WERI-Rb-1 (cell line): ENCODE measurements around the gene ARID3A.

Experiments used
- DNase-seq: peaks from one replicate; pipeline ENCODE4 v3.0.0-alpha.2; 2020
- H3K27ac ChIP-seq: fragments of 250-450 bp; sonication (Bioruptor Pico); 2 replicates; pipeline ENCODE4 v1.5.1; 2020; ENCODE audit warnings: mild to moderate bottlenecking, moderate library complexity
- H3K27me3 ChIP-seq: fragments of 250-450 bp; sonication (Bioruptor Pico); 2 replicates; pipeline ENCODE4 v1.5.1; 2021; ENCODE audit warnings: mild to moderate bottlenecking, low read depth, moderate library complexity; ENCODE audit not compliant: insufficient read depth, severe bottlenecking
- H3K36me3 ChIP-seq: fragments of 250-450 bp; sonication (Bioruptor Pico); 2 replicates; pipeline ENCODE4 v1.5.1; 2020; ENCODE audit warnings: mild to moderate bottlenecking, moderate library complexity
- H3K4me3 ChIP-seq: 2 replicates; pipeline ENCODE4 v1.5.1; 2011; ENCODE audit warnings: low read depth, mild to moderate bottlenecking, control low read depth, low read length
- H3K9me3 ChIP-seq: fragments of 250-450 bp; sonication (Bioruptor Pico); 2 replicates; pipeline ENCODE4 v1.5.1; 2021; ENCODE audit warnings: mild to moderate bottlenecking, moderate library complexity; ENCODE audit not compliant: severe bottlenecking
- CTCF ChIP-seq: IDR thresholded peaks from 2 replicates; pipeline ENCODE4 v1.5.1; 2011; ENCODE audit warnings: low read depth, mild to moderate bottlenecking, control low read depth, inconsistent platforms, low read length

Gene ARID3A

GRCh38 chr19:979318-979741 lies 53.5 kb downstream of the ARID3A start:
- H3K4me3 ChIP-seq: no peak overlapping the region

GRCh38 chr19:980133-980998 lies 54.5 kb downstream of the ARID3A start:
- Histone ChIP-seq H3K4me3 (no peak overlapping the region), H3K27me3 (no peaks in the 10 kb centered on the region), H3K9me3 (no peaks in the 10 kb centered on the region), H3K36me3 (peaks cover 3% of the 10 kb centered on the region), H3K27ac (no peak overlapping the region)
- no peak for DNase-seq
- TF ChIP-seq CTCF: no peak

More at GRCh38 chr19:979318-979741, 53.5 kb downstream of the ARID3A start:
- TF ChIP-seq CTCF: no peak
- Histone ChIP-seq H3K9me3 (no peaks in the 10 kb centered on the region), H3K27ac (no peak overlapping the region), H3K27me3 (no peaks in the 10 kb centered on the region), H3K36me3 (peaks cover 2% of the 10 kb centered on the region)
- DNase-seq: no peak

GRCh38 chr19:982567-983170 lies 56.8 kb downstream of the ARID3A start:
- H3K36me3 ChIP-seq: peaks cover 19% of the 10 kb centered on the region
- peak; percentile 89 for TF ChIP-seq CTCF
- peak; percentile 67 for DNase-seq
- peak overlapping the region; percentile 28 for H3K4me3 ChIP-seq
- H3K9me3 ChIP-seq: no peaks in the 10 kb centered on the region
- H3K27ac ChIP-seq: peak overlapping the region; percentile 29; the same call in 1 of the 2 replicates
- no peaks in the 10 kb centered on the region for H3K27me3 ChIP-seq

- DNase-seq: peak; percentile 93
- H3K9me3 ChIP-seq: no peaks in the 10 kb centered on the region
- H3K27me3 ChIP-seq: no peaks in the 10 kb centered on the region
- H3K36me3 ChIP-seq: peaks cover 26% of the 10 kb centered on the region
- no peak for TF ChIP-seq CTCF
- H3K4me3 ChIP-seq: peak within 1 kb of the TSS; percentile 76
- peak within 1 kb of the TSS; percentile 88 for H3K27ac ChIP-seq
These were observed 58.5 kb downstream of the ARID3A start, which contains the start of gene WDR18 for GRCh38 chr19:984165-984967. TSS of gene WDR18 (plus strand) at chr19:984345. CDS start at chr19:984354, 9 bp downstream.

- no peak overlapping the region for H3K4me3 ChIP-seq
- H3K36me3 ChIP-seq: peaks cover 32% of the 10 kb centered on the region
- H3K27me3 ChIP-seq: no peaks in the 10 kb centered on the region
- no peak for TF ChIP-seq CTCF
- no peaks in the 10 kb centered on the region for H3K9me3 ChIP-seq
- DNase-seq: no peak
- H3K27ac ChIP-seq: no peak overlapping the region
These were observed 60.2 kb downstream of the ARID3A start for GRCh38 chr19:986083-986482.
